Fibroblast of lung (primary cell): ENCODE data around the gene NR2F1-AS1. TPM values are rescaled to one million over a fixed set of nuclear protein-coding genes. Genes with fewer than 3 reads are reported as not detected.

ENCODE experiments used
- DNase-seq, 2 donors: peaks; one replicate each; pipeline versions ENCODE4 v3.0.0 to v3.0.0-alpha.2; 2010; ENCODE audit warnings: low read depth in 2 of 2
- H2AFZ ChIP-seq: 2 replicates; pipeline ENCODE4 v1.5.1; 2012; ENCODE audit warnings: low read length, control low read depth, inconsistent platforms
- H3K27ac ChIP-seq: 2 replicates; pipeline ENCODE4 v1.5.1; 2011; ENCODE audit warnings: low read length, control low read depth; ENCODE audit not compliant: insufficient read depth
- H3K27me3 ChIP-seq: 2 replicates; pipeline ENCODE4 v1.5.1; 2011; ENCODE audit warnings: mild to moderate bottlenecking, low read length; ENCODE audit not compliant: control insufficient read depth, insufficient read depth
- H3K36me3 ChIP-seq: 2 replicates; pipeline ENCODE4 v1.5.1; 2011; ENCODE audit warnings: low read length; ENCODE audit not compliant: control insufficient read depth, insufficient read depth
- H3K4me1 ChIP-seq: 2 replicates; pipeline ENCODE4 v1.5.1; 2011; ENCODE audit warnings: low read length; ENCODE audit not compliant: control insufficient read depth, insufficient read depth; ENCODE audit errors: extremely low read depth
- H3K4me2 ChIP-seq: 2 replicates; pipeline ENCODE4 v1.5.1; 2011; ENCODE audit warnings: low read length, control low read depth; ENCODE audit not compliant: insufficient read depth; ENCODE audit errors: extremely low read depth
- H3K4me3 ChIP-seq, 4 experiments: fragments of 200-600 bp in 1 of 4; sonication (generic) in 1 of 4; replicated peaks in 1 of 4; 2 replicates each; pipeline ENCODE4 v1.5.1; 2011 to 2016; ENCODE audit warnings: low read length in 4 of 4, low read depth in 3 of 4, mild to moderate bottlenecking in 3 of 4, control low read depth in 2 of 4, inconsistent platforms in 1 of 4, mixed read lengths in 1 of 4; ENCODE audit not compliant: insufficient read depth in 1 of 4; ENCODE audit errors: control extremely low read depth in 1 of 4
- H3K79me2 ChIP-seq: 2 replicates; pipeline ENCODE4 v1.5.1; 2012; ENCODE audit warnings: mild to moderate bottlenecking, low read length, inconsistent platforms; ENCODE audit not compliant: control insufficient read depth, insufficient read depth
- H3K9ac ChIP-seq: 2 replicates; pipeline ENCODE4 v1.5.1; 2011; ENCODE audit warnings: mild to moderate bottlenecking, low read length, control low read depth; ENCODE audit not compliant: insufficient read depth
- H3K9me3 ChIP-seq: 2 replicates; pipeline ENCODE4 v1.5.1; 2012; ENCODE audit warnings: low read depth, low read length; ENCODE audit not compliant: control insufficient read depth, insufficient read depth
- H4K20me1 ChIP-seq: 2 replicates; pipeline ENCODE4 v1.5.1; 2011; ENCODE audit warnings: low read length; ENCODE audit not compliant: control insufficient read depth, insufficient read depth; ENCODE audit errors: extremely low read depth
- EZH2 ChIP-seq: IDR thresholded peaks from 2 replicates; pipeline ENCODE4 v1.5.1; 2012; ENCODE audit warnings: low read length, control low read depth, mild to moderate bottlenecking; ENCODE audit errors: missing control alignments
- polyA plus RNA-seq, 2 donors: library from polyadenylated mRNA; depleted of rRNA in 1 of 2; stranded (reverse) in 1 of 2; unstranded in 1 of 2; fragments of >200 nt; gene quantifications; 2 replicates each; pipeline ENCODE4 v1.2.1, GENCODE V29; 2011 to 2012; ENCODE audit warnings: missing spikeins in 1 of 2
- total RNA-seq: library from RNA; depleted of rRNA; stranded (reverse); fragments of >200 nt; gene quantifications from 2 replicates; pipeline ENCODE4 v1.2.1, GENCODE V29; 2014
- TF ChIP-seq, protein P1 (sequence below), 2 donors: IDR thresholded peaks in 1 of 2; conservative IDR thresholded peaks in 1 of 2; 1 replicate in 1 of 2; 2 replicates in 1 of 2; pipeline ENCODE4 v1.5.1; 2011 to 2012; ENCODE audit warnings: low read length in 2 of 2, control low read depth in 1 of 2, inconsistent platforms in 1 of 2, low read depth in 1 of 2, mild to moderate bottlenecking in 1 of 2

NR2F1-AS1 gene
- total and polyA plus RNA-seq, 2 donors (not counting 1 experiment from before 2014, with no cell fraction given), result 29.6 to 44.6 TPM

DNA sequence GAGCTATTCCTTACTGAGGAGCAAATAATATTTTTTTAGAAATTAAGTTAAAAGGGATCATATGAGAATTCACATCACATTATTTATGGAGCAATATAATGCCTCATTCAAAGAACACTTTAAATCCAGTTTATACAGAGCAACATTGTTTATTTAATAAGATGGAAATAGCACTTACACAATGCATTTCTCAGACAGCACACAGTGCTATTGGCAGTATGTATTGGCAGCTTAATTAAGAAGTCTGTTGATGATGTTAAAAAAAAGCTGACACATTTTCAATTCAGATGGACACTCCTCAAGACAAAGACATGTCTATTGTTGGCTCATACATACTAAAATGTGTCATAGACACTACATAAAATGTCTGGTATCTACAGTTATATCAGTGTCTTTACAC lies 171.3 kb downstream of the NR2F1-AS1 start:
- Histone ChIP-seq H4K20me1 (no peaks in the 10 kb centered on the region), H3K9me3 (no peaks in the 10 kb centered on the region), H3K27me3 (no peaks in the 10 kb centered on the region), H2AFZ (no peak overlapping the region), H3K9ac (no peak overlapping the region), H3K4me1 (peaks cover 4% of the 10 kb centered on the region), H3K36me3 (no peaks in the 10 kb centered on the region), H3K79me2 (no peaks in the 10 kb centered on the region), H3K4me2 (no peak overlapping the region), H3K27ac (no peak overlapping the region), H3K4me3 (no peak overlapping the region)
- DNase-seq, result peak in 1 of 2 donors; percentile 14
- no peak for TF ChIP-seq EZH2
- TF ChIP-seq, protein P1, sequence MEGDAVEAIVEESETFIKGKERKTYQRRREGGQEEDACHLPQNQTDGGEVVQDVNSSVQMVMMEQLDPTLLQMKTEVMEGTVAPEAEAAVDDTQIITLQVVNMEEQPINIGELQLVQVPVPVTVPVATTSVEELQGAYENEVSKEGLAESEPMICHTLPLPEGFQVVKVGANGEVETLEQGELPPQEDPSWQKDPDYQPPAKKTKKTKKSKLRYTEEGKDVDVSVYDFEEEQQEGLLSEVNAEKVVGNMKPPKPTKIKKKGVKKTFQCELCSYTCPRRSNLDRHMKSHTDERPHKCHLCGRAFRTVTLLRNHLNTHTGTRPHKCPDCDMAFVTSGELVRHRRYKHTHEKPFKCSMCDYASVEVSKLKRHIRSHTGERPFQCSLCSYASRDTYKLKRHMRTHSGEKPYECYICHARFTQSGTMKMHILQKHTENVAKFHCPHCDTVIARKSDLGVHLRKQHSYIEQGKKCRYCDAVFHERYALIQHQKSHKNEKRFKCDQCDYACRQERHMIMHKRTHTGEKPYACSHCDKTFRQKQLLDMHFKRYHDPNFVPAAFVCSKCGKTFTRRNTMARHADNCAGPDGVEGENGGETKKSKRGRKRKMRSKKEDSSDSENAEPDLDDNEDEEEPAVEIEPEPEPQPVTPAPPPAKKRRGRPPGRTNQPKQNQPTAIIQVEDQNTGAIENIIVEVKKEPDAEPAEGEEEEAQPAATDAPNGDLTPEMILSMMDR (conservative IDR thresholded peaks at IDR 0.05 in 1 of 2, IDR thresholded peaks at IDR 0.05 in 1 of 2; ENCODE audit: low read depth in 1 of 2, low read length in 2 of 2), result no peak

DNA sequence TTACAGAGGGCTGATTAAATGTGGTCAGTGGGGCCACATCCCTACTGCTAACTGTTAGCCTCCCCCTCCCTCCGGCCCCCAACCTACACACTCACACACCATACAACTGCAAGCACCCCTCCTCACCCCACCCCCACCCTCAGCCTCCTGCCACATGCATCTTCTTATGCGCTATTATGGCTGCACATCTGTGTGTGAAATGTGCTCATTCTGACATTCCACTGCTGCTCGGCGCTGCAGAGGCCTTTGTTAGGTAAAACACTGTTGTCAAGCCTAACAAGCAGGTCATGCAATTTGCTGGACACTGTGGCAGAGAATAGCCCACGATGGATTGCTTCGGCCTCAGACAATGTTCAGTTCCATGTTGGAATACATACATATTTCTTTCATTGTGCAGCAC lies 173.6 kb downstream of the NR2F1-AS1 start:
- no peak for TF ChIP-seq EZH2
- TF ChIP-seq, protein P1 (conservative IDR thresholded peaks at IDR 0.05 in 1 of 2, IDR thresholded peaks at IDR 0.05 in 1 of 2; ENCODE audit: low read depth in 1 of 2, low read length in 2 of 2), result no peak

DNA sequence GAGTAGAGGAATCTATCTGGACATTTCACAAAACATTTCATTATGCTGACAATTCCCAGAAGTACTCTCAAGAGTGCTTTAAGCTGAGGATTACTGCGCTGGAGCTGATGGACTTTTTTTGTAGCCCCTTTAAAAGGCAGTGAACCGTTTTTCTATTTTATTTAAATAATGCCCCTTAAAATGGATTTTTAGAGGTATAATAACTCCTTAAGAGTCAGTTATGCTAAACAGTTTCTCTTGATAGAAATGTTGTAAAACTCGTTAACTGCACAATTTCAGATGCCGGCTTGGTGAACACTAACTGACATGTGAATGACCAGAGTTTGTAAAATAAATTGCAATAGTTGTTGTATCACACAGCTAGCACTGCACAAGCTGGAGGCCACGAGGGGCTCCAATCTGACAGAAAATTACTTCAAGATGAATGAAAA lies 174.0 kb downstream of the NR2F1-AS1 start:
- H3K36me3 ChIP-seq, result no peaks in the 10 kb centered on the region
- no peak for DNase-seq
- no peaks in the 10 kb centered on the region for H3K9me3 ChIP-seq
- H3K27me3 ChIP-seq, result no peaks in the 10 kb centered on the region
- no peaks in the 10 kb centered on the region for H3K79me2 ChIP-seq
- H3K4me1 ChIP-seq, result peaks cover 4% of the 10 kb centered on the region
- H4K20me1 ChIP-seq, result no peaks in the 10 kb centered on the region
- H3K4me2 ChIP-seq, result no peak overlapping the region
- no peak overlapping the region for H3K27ac ChIP-seq
- TF ChIP-seq EZH2, result no peak
- TF ChIP-seq, protein P1 (conservative IDR thresholded peaks at IDR 0.05 in 1 of 2, IDR thresholded peaks at IDR 0.05 in 1 of 2; ENCODE audit: low read depth in 1 of 2, low read length in 2 of 2), result no peak
- H3K4me3 ChIP-seq, result no peak overlapping the region
- no peak overlapping the region for H2AFZ ChIP-seq
- H3K9ac ChIP-seq, result no peak overlapping the region

More for the DNA sequence above, 173.6 kb downstream of the NR2F1-AS1 start:
- no peak overlapping the region for H3K27ac ChIP-seq
- no peaks in the 10 kb centered on the region for H3K27me3 ChIP-seq
- no peak overlapping the region for H3K4me2 ChIP-seq
- no peaks in the 10 kb centered on the region for H3K9me3 ChIP-seq
- no peak overlapping the region for H3K9ac ChIP-seq
- no peak overlapping the region for H3K4me3 ChIP-seq
- no peaks in the 10 kb centered on the region for H3K79me2 ChIP-seq
- no peak for DNase-seq
- no peaks in the 10 kb centered on the region for H4K20me1 ChIP-seq
- peaks cover 4% of the 10 kb centered on the region for H3K4me1 ChIP-seq
- no peak overlapping the region for H2AFZ ChIP-seq
- H3K36me3 ChIP-seq, result no peaks in the 10 kb centered on the region
